ENCODE data around the gene RNASE4.

DNA sequence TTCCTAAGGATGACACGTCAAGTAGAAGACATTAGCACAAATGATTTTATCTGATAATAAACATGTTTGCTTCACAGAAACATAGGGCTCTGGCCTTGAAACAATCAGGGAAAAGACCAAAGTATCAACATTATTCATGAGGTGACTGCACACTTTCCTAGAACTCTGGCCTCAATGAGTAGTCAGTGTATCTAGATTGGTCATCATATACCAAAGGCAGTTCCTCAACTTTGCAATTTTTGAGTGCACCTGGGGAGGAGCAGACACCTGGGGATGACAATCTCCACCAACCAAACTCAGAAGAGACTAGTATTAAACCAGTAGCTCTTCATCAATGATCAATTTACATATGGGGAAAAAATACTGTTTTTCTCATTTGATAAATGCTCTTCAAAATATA is 65.8 kb downstream of the RNASE4 start:
- TF ChIP-seq POLR2A (IDR thresholded peaks at IDR 0.05; ENCODE audit: low read depth, low read length) (no peak), MAX (IDR thresholded peaks at IDR 0.05; ENCODE audit: insufficient read depth, insufficient read length) (no peak), POLR2AphosphoS5 (IDR thresholded peaks at IDR 0.05; ENCODE audit: insufficient read depth, low read depth, low read length) (no peak), FOS (IDR thresholded peaks at IDR 0.05; ENCODE audit: borderline replicate concordance, insufficient read depth, low read length) (no peak)
- TF ChIP-seq, protein P1, sequence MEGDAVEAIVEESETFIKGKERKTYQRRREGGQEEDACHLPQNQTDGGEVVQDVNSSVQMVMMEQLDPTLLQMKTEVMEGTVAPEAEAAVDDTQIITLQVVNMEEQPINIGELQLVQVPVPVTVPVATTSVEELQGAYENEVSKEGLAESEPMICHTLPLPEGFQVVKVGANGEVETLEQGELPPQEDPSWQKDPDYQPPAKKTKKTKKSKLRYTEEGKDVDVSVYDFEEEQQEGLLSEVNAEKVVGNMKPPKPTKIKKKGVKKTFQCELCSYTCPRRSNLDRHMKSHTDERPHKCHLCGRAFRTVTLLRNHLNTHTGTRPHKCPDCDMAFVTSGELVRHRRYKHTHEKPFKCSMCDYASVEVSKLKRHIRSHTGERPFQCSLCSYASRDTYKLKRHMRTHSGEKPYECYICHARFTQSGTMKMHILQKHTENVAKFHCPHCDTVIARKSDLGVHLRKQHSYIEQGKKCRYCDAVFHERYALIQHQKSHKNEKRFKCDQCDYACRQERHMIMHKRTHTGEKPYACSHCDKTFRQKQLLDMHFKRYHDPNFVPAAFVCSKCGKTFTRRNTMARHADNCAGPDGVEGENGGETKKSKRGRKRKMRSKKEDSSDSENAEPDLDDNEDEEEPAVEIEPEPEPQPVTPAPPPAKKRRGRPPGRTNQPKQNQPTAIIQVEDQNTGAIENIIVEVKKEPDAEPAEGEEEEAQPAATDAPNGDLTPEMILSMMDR (IDR thresholded peaks at IDR 0.05; ENCODE audit: extremely low read depth in 1 of 2, insufficient read depth in 1 of 2, low read depth in 1 of 2, low read length in 2 of 2), result no peak
